Loucy (cell line): Measurements from ENCODE around the gene ZNF670.

ENCODE experiments used
- H2AFZ ChIP-seq: fragments of 200-600 bp; sonication (generic); 2 replicates; pipeline ENCODE4 v1.6.0; 2016; ENCODE audit warnings: antibody characterized with exemption, mild to moderate bottlenecking, low read length, moderate library complexity
- H3F3A ChIP-seq: fragments of 200-600 bp; 2 replicates; pipeline ENCODE4 v1.6.0; 2016; ENCODE audit warnings: antibody characterized with exemption, low read depth, mild to moderate bottlenecking
- H3K27me3 ChIP-seq: fragments of 200-600 bp; sonication (generic); 2 replicates; pipeline ENCODE4 v1.6.1; 2014; ENCODE audit warnings: low read length, mild to moderate bottlenecking; ENCODE audit not compliant: insufficient read depth, poor library complexity, severe bottlenecking
- H3K36me3 ChIP-seq: fragments of 200-600 bp; sonication (generic); 2 replicates; pipeline ENCODE4 v1.6.1; 2016; ENCODE audit warnings: low read length; ENCODE audit not compliant: insufficient read depth
- H3K4me1 ChIP-seq: fragments of 200-600 bp; sonication (generic); 2 replicates; pipeline ENCODE4 v1.5.1; 2014; ENCODE audit warnings: low read length, mild to moderate bottlenecking; ENCODE audit not compliant: insufficient read depth, poor library complexity, severe bottlenecking
- H3K4me2 ChIP-seq: fragments of 200-600 bp; sonication (generic); 2 replicates; pipeline ENCODE4 v1.6.0; 2014; ENCODE audit warnings: antibody characterized with exemption, low read length, low read depth, mild to moderate bottlenecking; ENCODE audit not compliant: poor library complexity, severe bottlenecking
- H3K4me3 ChIP-seq: fragments of 200-600 bp; sonication (generic); 2 replicates; pipeline ENCODE4 v1.5.1; 2014; ENCODE audit warnings: low read length, mild to moderate bottlenecking, mixed read lengths; ENCODE audit not compliant: poor library complexity, severe bottlenecking
- H3K79me2 ChIP-seq: fragments of 200-600 bp; sonication (generic); 2 replicates; pipeline ENCODE4 v1.6.1; 2014; ENCODE audit warnings: low read length; ENCODE audit not compliant: insufficient read depth
- H3K9ac ChIP-seq: fragments of 200-600 bp; sonication (generic); 2 replicates; pipeline ENCODE4 v1.6.0; 2014; ENCODE audit warnings: mild to moderate bottlenecking, low read depth, low read length, moderate library complexity; ENCODE audit not compliant: poor library complexity, severe bottlenecking
- H3K9me2 ChIP-seq: fragments of 200-600 bp; sonication (generic); replicated peaks from 2 replicates; pipeline ENCODE4 v1.6.1; 2016; ENCODE audit warnings: low read depth, low read length, mixed read lengths
- H3K9me3 ChIP-seq: fragments of 200-600 bp; sonication (generic); 2 replicates; pipeline ENCODE4 v1.6.1; 2014; ENCODE audit warnings: mild to moderate bottlenecking, antibody characterized with exemption, low read length, low read depth; ENCODE audit not compliant: insufficient read depth
- H4K20me1 ChIP-seq: fragments of 200-600 bp; sonication (generic); 2 replicates; pipeline ENCODE4 v1.6.0; 2014; ENCODE audit warnings: antibody characterized with exemption, low read length, mild to moderate bottlenecking; ENCODE audit not compliant: insufficient read depth, poor library complexity, severe bottlenecking
- CTCF ChIP-seq: fragments of 200-600 bp; sonication (generic); conservative IDR thresholded peaks from 2 replicates; pipeline ENCODE4 v1.5.1; 2014; ENCODE audit warnings: mild to moderate bottlenecking, antibody characterized with exemption, low read length
- EZH2phosphoT487 ChIP-seq: fragments of 200-600 bp; IDR thresholded peaks from 2 replicates; pipeline ENCODE4 v1.6.1; 2018; ENCODE audit warnings: antibody characterized with exemption, mild to moderate bottlenecking, moderate library complexity, borderline replicate concordance

Gene ZNF670

DNA sequence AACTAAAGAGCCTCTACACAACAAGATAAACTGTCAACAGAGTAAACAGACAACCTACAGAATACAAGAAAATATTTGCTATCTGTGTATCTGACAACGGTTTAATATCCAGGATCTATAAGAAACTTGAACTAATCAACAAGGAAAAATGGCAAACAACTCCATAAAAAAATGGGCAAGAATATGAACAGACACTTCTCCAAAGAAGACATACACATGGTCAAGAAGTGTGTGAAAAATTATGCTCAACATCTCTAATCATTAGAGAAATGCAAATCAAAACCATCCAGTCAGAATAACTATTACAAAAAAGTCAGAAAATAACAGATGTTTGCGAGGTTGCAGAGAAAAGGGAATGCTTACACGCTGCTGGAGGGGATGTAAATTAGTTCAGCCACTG is 8.0 kb downstream of the ZNF670 start:
- H3K27me3 ChIP-seq = no peaks in the 10 kb centered on the region
- no peaks in the 10 kb centered on the region for H4K20me1 ChIP-seq
- H3K79me2 ChIP-seq = peaks cover 76% of the 10 kb centered on the region
- no peak for TF ChIP-seq EZH2phosphoT487
- no peak for TF ChIP-seq CTCF
- H3K4me3 ChIP-seq = no peak overlapping the region
- H2AFZ ChIP-seq = no peak overlapping the region
- H3K9me2 ChIP-seq = no peaks in the 10 kb centered on the region
- no peak overlapping the region for H3K4me2 ChIP-seq
- no peak overlapping the region for H3K9ac ChIP-seq
- H3K4me1 ChIP-seq = no peaks in the 10 kb centered on the region
- H3F3A ChIP-seq = no peaks in the 10 kb centered on the region
- H3K9me3 ChIP-seq = peaks cover 21% of the 10 kb centered on the region
- no peaks in the 10 kb centered on the region for H3K36me3 ChIP-seq

- H3K27me3 ChIP-seq = no peaks in the 10 kb centered on the region
- no peak overlapping the region for H3K4me3 ChIP-seq
- TF ChIP-seq EZH2phosphoT487 (no peak), CTCF (no peak)
- H3K4me2 ChIP-seq = no peak overlapping the region
- H3K4me1 ChIP-seq = peaks cover 7% of the 10 kb centered on the region
- H3K9ac ChIP-seq = no peak overlapping the region
- peaks cover 4% of the 10 kb centered on the region; the same call in 1 of the 2 replicates for H3K36me3 ChIP-seq
- H3K9me3 ChIP-seq = no peaks in the 10 kb centered on the region
- no peaks in the 10 kb centered on the region for H3K9me2 ChIP-seq
- H4K20me1 ChIP-seq = no peaks in the 10 kb centered on the region
- H3F3A ChIP-seq = no peaks in the 10 kb centered on the region
- peaks cover 64% of the 10 kb centered on the region for H3K79me2 ChIP-seq
- no peak overlapping the region for H2AFZ ChIP-seq
Observed at GRCh38 chr1:247064304-247064703, 14.3 kb downstream of the ZNF670 start.

DNA sequence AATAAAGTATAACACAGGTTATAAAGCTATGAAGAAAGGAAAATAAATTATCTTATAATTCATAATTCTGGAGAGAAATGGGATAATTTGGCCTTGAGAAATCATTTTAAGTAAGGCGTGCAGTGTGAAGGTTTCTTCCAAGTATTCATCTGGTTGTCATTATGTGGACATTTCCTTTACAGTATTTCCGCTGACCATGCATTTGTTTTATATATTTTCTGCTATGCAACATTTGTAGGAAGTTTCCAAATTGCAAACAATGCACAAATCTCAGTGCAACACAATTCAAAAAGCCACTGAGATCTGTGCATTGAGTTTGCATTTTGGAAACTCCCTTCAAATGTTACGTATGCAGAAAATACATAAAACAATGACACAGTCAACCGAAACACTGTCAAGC is 17.8 kb downstream of the ZNF670 start:
- H3F3A ChIP-seq = no peaks in the 10 kb centered on the region
- TF ChIP-seq EZH2phosphoT487 = no peak
- TF ChIP-seq CTCF = no peak
- no peaks in the 10 kb centered on the region for H4K20me1 ChIP-seq
- no peak overlapping the region for H3K9ac ChIP-seq
- peaks cover 17% of the 10 kb centered on the region for H3K4me1 ChIP-seq
- H3K27me3 ChIP-seq = no peaks in the 10 kb centered on the region
- H3K36me3 ChIP-seq = peaks cover 4% of the 10 kb centered on the region; the same call in 1 of the 2 replicates
- no peaks in the 10 kb centered on the region for H3K9me2 ChIP-seq
- H2AFZ ChIP-seq = no peak overlapping the region
- no peak overlapping the region for H3K4me3 ChIP-seq
- no peak overlapping the region for H3K4me2 ChIP-seq
- H3K9me3 ChIP-seq = peaks cover 18% of the 10 kb centered on the region
- peaks cover 66% of the 10 kb centered on the region for H3K79me2 ChIP-seq
